Right renal cortex interstitium (tissue), 3 donors: ENCODE results near the gene NDUFV1. TPM values are rescaled to one million over a fixed set of nuclear protein-coding genes. Genes with fewer than 3 reads are reported as not detected.
"Not testable (repeated sequence)": the region's sequence is repeated elsewhere in the genome, so short reads cannot be mapped to it uniquely, and the experiment has no call there.

Experiments used
- DNase-seq, 3 donors: peaks; one replicate each; pipeline ENCODE4 v3.0.0-alpha.2; 2013; ENCODE audit warnings: low read depth in 3 of 3, low spot score in 2 of 3
- polyA plus RNA-seq, 3 donors: library from polyadenylated mRNA; unstranded; fragments of 120-200 nt; gene quantifications; one replicate each; pipeline ENCODE4 v1.2.1, GENCODE V29; 2013; ENCODE audit not compliant: insufficient read length in 3 of 3

Gene NDUFV1
- 100 to 1,000 TPM; 149 to 153 (median 149) TPM for polyA plus RNA-seq

DNA sequence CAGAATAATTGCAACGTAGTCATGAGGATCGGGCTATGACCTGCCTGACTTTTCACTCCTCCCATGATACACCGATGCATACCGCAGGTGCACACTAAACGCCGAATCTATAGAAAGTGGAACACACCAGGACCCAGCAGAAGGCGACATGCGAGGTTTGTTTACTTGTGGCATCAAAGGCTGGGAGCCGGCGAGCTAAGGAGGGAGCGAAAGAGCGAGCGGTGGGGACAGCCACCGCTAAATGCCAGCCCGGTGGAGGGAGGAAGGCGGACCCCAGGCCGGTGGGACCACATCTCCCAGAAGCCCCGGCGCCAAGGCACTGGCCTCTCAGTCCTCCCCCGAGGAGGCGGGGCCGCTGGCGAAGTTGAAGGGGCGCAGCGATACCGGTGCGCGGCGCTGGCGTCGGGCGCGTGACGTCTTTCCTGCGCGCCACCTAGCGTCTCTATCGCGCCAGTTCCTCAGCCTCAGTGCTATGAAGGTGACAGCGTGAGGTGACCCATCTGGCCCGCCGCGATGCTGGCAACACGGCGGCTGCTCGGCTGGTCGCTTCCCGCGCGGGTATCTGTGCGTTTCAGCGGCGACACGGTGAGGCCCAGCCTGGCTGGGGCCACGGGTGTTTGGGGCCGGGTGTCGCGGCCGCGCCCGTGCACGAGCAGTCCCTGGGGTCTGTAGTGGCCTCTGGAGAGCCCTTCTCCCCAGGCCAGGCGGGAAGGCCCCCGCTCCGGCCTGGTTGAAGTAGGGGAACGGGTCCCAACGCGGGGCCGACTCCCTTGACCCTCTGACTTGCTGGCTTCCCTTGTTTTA, at the start of gene NDUFV1:
TSS of gene NDUFV1 (plus strand) at position 445 of the 804 bp plus-strand sequence. CDS start at position 514, 69 bp downstream.
- peak; percentile 84 to 95 (median 88) for DNase-seq

DNA sequence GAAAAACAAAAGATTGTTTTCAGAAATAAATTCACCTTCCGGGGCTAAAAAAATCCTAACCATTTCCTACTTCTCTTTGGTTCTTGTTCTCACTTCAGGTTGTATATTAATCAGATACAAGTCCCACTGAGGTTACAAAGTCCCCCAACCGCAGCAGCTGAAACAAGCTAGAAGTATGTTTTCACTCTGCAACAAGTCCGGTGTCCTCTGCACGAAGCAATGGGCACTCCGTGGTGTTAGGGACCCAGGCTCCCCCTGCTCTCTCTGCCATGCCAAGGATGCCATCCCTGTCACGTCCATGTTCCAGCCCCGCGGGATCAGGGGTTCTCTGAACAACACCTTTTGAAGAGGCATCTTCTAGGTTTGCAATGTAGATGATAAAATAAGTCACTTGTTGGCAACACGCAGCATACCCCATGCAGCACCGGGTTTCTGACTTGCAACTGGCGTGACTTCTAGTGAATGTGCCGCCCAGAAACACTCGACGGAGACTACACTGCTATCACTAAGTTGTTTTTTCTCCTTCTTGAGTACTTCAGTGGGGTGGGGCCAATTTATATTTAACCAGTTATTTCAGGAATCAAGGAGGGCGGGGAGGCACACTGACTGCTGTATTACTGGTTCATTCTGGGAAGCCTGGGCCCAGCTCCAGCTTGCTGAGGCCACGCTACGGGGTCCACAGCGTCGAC, 48.5 kb upstream of the NDUFV1 start:
- DNase-seq = no peak

DNA sequence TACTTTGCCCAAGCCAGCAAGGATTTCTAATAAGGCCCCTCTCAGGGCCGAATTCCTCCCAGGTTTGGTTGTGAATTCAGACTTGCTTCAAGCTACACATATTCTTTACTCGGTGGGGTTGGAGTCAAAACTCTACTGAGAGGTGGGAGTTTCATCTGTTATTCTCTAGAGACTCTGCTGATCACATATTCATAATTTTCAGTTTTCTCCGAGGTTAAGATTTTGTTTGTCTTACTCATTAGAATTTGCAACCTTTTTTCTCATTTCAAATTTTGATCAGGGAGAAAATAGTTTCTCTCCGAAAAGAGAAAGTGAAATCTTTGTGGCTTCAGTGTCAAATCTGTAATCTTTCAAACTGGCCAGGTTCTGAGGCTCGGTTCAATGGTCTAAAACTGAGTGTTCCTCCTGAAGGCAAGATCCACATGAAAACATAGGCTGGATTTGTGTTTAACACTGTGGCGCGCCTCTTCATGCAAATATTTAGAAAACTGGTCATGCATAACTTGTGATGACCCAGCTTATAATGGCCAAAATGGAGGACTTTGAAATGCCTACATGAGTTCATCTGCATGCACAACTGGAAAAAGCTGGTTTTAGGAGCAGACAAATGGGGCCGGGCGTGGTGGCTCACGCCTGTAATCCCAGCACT, 44.6 kb upstream of the NDUFV1 start:
- DNase-seq = no peak

DNA sequence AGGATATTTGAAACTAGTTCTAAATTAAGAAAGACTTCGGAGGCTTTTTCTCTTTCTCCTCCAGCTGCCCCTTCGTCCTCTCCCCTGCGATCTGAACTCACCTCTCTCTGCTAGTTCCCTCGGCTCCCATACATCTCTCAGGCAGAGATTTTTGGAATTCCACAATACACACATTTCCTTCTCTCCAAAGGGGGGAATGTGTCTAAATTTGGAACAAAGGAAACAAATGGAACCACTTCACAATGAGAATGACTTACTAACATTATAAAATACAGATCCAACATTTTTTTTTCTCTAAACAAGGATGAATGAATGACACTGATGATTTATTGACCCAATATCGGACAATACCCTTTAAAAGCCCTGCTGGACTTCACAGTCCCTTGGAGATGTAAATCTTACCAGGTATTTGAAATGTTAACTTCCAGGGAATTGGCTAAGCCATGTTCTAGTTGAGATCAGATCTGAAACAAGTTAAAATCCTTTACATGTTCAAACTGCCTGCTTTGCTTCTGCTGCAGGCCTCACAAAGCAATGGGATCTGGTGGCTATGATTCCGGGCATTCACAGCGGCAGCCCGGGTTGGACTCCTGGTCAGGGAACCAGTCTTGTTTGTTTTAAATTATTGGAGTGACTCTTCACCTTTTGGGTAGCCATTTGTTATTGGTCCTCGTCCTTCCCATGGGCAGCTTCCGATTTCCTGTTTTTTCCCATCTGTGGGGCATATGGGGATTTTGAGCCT, 43.6 kb upstream of the NDUFV1 start:
- DNase-seq = no peak

DNA sequence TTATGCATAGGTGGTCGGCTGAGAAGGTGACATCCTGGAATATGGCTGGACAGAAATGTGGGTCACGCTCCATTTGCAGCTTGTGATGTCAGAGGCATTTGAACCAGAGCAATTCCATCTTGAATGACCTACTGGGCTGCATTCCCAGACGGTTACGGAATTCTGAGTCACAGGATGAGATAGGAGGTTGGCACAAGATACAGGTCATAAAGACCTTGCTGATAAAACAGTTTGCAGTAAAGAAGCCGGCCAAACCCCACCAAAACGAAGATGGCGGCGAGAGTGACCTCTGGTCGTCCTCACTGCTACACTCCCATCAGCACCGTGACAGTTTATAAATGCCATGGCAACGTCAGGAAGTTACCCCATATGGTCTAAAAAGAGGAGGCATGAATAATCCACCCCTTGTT, 43.0 kb upstream of the NDUFV1 start:
- DNase-seq = not testable (repeated sequence)

DNA sequence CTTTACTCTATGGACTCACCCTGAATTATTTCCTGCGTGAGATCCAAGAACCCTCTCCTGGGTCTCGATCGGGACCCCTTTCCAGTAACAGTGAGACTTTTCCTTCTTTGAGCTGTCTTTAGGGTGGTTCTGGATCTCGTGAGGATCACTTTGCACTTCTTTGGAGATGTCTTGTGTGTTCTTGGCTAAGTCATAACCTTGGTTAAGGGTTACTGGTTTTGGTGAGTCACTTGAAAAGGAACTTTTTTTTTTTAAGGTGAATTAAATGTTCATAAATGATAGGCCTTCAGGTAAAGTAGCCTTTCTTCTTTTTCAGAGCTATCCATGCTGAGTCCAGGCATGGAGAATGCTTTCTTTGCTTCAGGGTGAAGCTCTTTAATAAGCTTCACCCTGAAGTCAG, 42.5 kb upstream of the NDUFV1 start:
- no peak for DNase-seq

DNA sequence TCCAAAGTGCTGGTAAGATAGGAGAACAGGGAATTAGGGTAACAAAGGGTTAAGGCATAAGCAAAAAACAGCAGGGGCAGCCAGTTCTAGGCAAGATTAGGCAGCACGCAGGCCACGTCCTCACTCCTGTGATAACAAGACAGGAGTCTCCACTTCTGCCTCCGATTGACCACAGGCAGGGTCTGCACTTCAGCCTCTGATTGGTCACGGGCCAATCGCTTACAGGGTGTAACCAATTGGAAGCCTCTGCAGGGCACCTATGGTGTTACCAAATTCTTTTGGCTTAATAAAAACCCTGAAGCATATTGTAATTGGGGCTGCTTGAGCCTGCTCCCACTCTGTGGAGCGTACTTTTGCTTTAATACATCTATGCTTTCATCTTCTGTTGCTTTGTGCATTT, 35.3 kb upstream of the NDUFV1 start:
- no peak for DNase-seq

DNA sequence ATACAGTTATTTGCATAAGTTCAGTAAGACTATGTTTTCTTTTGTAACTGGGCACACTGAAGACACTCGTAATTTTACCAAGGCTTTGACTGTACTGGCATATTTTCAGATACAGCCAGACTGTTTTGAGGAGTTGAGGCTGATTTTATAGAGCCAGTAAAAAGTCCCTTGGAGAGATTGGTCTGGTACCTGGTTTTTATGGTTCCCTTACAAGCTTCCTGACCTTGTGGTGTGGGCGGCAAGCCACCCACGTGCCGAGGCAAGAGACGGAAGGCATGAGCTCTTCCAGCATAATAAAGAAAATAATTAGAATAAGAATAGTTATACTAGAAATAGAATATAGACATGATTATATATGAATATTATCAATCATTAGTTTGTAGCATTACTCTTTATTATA, 34.4 kb upstream of the NDUFV1 start:
- DNase-seq = no peak

DNA sequence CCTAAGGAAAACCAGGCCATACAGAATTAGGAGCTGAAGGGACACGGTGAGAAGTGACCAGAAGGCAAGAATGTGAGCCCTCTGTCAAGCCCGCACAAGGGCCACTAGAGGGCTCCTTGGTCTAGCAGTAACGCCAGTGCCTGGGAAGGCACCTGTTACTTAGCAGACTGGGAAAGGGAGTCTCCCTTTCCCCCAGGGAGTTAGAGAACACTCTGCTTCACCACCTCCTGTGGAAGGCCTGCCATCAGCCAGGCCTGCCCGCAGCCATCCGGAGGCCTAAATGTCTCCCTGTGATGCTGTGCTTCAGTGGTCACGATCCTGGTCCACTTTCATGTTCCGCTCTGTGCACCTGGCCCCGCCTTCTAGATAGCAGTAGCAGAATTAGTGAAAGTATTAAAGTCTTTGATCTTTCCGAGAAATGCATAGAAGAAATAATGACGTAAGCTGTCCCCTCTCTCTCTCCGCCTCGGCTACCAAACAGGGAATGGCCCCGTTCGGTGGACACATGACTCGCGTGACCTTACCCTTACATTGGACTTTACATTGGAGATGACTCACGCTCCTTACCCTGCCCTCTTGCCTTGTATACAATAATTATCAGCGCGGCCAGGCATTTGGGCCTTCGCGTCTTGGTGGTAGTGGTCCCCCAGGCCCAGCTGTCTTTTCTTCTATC, 33.9 kb upstream of the NDUFV1 start:
- no peak for DNase-seq

DNA sequence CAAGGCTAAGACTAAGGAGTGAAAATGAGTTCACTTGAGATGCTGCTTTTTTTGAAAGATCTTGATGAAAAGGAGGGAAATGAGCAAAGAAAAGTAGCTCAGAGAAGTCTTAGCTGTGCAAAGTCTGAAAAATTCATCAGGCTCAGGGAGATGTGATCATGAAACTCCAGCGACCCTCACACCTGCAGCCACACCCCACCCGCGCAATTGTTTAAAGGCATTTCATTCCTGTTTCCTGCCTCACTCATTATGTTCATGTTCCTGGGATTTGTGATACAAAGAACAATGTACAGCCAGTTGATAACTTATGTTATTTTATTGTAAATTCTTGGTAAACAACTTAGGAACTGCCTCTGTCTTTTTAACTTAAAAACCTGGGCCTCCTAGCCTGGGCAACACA, 31.8 kb upstream of the NDUFV1 start:
- no peak for DNase-seq

DNA sequence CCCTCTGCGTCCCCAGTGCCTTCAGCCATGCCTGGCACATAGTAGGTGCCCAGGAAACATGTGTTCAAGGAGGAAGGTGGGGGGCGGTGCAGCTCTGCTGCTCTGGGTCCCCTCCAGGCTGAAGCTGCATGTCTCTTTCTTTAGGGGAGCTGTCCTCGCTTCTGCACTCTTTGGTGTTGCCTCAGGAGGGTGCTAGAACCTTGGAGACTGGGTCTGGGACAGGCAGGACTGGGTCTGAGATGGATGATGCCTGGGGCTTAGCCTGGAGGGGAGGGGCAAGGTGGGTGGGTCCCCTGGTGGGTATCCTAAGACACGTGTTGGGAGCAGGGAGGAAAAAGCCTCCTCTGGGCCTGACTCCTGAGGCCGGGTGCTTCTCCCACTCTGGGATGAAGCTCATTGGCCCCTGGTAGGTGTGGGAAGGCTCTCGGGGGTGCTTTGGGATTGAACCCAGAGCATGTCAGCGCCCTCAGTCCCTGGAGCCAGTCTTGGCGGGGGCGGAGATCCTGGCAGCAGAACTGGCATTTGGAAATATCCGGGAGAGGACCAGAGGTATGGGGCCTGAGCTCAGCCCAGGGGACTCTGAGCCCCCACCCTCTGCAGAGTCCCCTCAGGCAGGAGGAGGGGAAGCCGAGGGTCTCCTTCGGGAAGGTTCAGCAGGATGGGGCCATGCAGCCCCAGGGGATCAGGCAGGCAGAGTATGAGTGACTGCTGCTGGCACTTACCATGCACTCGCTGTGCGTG, 29.8 kb upstream of the NDUFV1 start:
- no peak for DNase-seq

DNA sequence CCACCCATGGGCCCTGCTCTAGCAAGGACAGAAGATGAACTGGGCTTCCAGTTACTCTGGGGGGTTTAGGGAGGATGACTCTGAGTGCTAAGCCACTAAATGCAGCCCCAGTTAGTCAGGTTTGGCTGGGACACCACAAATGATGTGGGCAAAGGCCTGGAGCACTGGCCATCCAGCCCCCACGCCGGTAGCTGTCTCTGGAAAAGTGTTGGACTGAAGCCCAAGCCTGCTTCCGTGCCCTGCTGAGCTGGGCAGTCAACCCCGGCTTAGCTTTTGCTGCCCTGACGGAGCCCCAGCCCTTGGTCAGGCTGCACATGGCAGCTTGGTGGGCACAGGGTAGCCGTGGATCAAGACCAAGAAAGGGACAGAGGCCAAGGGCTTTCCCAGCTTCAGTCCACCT, 28.8 kb upstream of the NDUFV1 start:
- no peak for DNase-seq

DNA sequence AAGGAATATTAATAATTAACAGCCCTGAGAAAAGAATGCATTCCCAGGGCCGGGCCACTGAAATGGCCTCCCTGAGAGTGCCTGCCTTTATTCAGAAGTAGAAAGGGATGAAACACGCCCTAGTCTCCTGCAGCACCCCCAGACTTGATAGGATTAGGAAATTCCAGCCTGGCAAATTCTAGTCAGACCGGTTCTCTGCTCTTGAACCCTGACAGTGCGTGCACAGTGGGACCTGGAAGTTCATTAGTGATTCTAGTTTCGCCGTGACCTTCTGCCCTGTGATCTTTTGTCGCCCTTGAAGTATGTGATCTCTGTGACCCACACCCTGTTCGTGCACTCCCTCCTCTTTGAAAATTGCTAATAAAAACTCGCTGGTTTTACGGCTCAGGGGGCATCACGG, 25.3 kb upstream of the NDUFV1 start:
- DNase-seq = no peak

DNA sequence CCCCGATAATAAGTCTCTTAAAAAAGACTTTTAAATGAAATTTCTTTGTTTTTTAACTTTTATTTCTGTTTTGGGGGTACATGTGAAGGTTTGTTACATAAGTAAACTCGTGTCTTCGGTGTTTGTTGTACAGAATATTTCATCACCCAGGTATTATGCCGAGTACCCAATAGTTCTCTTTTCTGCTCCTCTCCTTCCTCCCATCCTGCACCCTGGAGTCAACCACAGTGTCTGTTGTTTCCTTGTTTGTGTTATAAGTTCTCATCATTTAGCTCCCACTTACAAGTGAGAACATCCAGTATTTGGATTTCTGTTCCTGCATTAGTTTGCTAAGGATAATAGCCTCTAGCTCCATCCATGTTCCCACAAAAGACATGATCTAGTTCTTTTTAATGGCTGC, 24.7 kb upstream of the NDUFV1 start:
- no peak for DNase-seq

DNA sequence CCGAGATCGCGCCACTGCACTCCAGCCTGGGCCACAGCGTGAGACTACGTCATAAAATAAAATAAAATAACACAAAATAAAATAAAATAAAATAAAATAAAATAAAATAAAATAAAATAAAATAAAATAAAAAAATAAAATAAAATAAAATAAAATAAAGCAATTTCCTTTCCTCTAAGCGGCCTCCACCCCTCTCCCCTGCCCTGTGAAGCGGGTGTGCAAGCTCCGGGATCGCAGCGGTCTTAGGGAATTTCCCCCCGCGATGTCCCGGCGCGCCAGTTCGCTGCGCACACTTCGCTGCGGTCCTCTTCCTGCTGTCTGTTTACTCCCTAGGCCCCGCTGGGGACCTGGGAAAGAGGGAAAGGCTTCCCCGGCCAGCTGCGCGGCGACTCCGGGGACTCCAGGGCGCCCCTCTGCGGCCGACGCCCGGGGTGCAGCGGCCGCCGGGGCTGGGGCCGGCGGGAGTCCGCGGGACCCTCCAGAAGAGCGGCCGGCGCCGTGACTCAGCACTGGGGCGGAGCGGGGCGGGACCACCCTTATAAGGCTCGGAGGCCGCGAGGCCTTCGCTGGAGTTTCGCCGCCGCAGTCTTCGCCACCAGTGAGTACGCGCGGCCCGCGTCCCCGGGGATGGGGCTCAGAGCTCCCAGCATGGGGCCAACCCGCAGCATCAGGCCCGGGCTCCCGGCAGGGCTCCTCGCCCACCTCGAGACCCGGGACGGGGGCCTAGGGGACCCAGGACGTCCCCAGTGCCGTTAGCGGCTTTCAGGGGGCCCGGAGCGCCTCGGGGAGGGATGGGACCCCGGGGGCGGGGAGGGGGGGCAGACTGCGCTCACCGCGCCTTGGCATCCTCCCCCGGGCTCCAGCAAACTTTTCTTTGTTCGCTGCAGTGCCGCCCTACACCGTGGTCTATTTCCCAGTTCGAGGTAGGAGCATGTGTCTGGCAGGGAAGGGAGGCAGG, 23.2 kb upstream of the NDUFV1 start, which contains the start of gene GSTP1:
TSS of gene GSTP1 (plus strand) at position 566 of the 958 bp plus-strand sequence. CDS start at position 598, 32 bp downstream.
- DNase-seq = peak in 2 of 3 donors; percentile 85 to 90

DNA sequence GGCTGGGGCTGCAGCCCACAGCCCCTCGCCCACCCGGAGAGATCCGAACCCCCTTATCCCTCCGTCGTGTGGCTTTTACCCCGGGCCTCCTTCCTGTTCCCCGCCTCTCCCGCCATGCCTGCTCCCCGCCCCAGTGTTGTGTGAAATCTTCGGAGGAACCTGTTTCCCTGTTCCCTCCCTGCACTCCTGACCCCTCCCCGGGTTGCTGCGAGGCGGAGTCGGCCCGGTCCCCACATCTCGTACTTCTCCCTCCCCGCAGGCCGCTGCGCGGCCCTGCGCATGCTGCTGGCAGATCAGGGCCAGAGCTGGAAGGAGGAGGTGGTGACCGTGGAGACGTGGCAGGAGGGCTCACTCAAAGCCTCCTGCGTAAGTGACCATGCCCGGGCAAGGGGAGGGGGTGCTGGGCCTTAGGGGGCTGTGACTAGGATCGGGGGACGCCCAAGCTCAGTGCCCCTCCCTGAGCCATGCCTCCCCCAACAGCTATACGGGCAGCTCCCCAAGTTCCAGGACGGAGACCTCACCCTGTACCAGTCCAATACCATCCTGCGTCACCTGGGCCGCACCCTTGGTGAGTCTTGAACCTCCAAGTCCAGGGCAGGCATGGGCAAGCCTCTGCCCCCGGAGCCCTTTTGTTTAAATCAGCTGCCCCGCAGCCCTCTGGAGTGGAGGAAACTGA, 22.4 kb upstream of the NDUFV1 start:
- no peak for DNase-seq
